ENCODE data around the gene SMLR1. TPM values are rescaled to one million over a fixed set of nuclear protein-coding genes. Genes with fewer than 3 reads are reported as not detected.

Gene SMLR1
- total and polyA plus RNA-seq, 2 experiments from 2014 or later, result not detected

GRCh38 chr6:130870179-130870880, 43.1 kb downstream of the SMLR1 start (continued):
- TF ChIP-seq ZNF462 (CRISPR knock-in tag; IDR thresholded peaks at IDR 0.05), result no peak

- Mint-ChIP-seq H3K4me1 (peaks cover 23% of the 10 kb centered on the region), H3K36me3 (ENCODE audit: low read depth) (peaks cover 9% of the 10 kb centered on the region), H3K4me3 (no peak overlapping the region), H3K9me3 (no peaks in the 10 kb centered on the region), H3K27ac (no peak overlapping the region), H3K27me3 (ENCODE audit: insufficient read depth, low read depth, poor library complexity) (peaks cover 3% of the 10 kb centered on the region)
- Histone ChIP-seq H3K27me3 (ENCODE audit: insufficient read depth) (no peaks in the 10 kb centered on the region), H3F3A (replicated peaks; ENCODE audit: low read depth) (no peaks in the 10 kb centered on the region), H3K4me2 (no peak overlapping the region), H3K79me2 (replicated peaks; ENCODE audit: insufficient read depth) (no peaks in the 10 kb centered on the region), H3K27ac (ENCODE audit: low read depth) (no peak overlapping the region), H3K4me3 (no peak overlapping the region), H3K36me3 (ENCODE audit: insufficient read depth) (no peaks in the 10 kb centered on the region), H3K9me2 (ENCODE audit: insufficient read depth) (no peaks in the 10 kb centered on the region), H2AFZ (no peak overlapping the region), H3K4me1 (ENCODE audit: insufficient read depth) (peaks cover 8% of the 10 kb centered on the region), H4K20me1 (replicated peaks; ENCODE audit: insufficient read depth) (no peaks in the 10 kb centered on the region)
- DNase-seq (ENCODE audit: low spot score) (peak; percentile 81), ATAC-seq (peak; percentile 75)
- TF ChIP-seq REST (IDR thresholded peaks at IDR 0.05; ENCODE audit: unreplicated experiment) (no peak), CTCF (conservative IDR thresholded peaks at IDR 0.05; ENCODE audit: low read depth in 2 of 2) (peak; percentile 95 to 99)
Measured at GRCh38 chr6:130872250-130873095, 45.3 kb downstream of the SMLR1 start.
